Trophoblast cell (in vitro differentiated cells and primary cell): ENCODE results near the gene TMEM52.

Experiments
- DNase-seq, 2 donors: peaks; one replicate each; pipeline ENCODE4 v3.0.0-alpha.2; 2016
- H2AFZ ChIP-seq: 2 replicates; pipeline ENCODE4 v1.6.1; 2013; ENCODE audit warnings: low read length, moderate library complexity, mild to moderate bottlenecking; ENCODE audit not compliant: insufficient read depth, poor library complexity
- H2AK5ac ChIP-seq: 2 replicates; pipeline ENCODE4 v1.6.1; 2013; ENCODE audit warnings: mild to moderate bottlenecking, low read length
- H2BK120ac ChIP-seq: 2 replicates; pipeline ENCODE4 v1.6.1; 2013; ENCODE audit warnings: low read length, mild to moderate bottlenecking, moderate library complexity; ENCODE audit not compliant: insufficient read depth, poor library complexity
- H2BK12ac ChIP-seq: 2 replicates; pipeline ENCODE4 v1.6.1; 2013; ENCODE audit warnings: mild to moderate bottlenecking, low read length, moderate library complexity
- H2BK5ac ChIP-seq: 2 replicates; pipeline ENCODE4 v1.6.1; 2013; ENCODE audit warnings: low read length, low read depth, moderate library complexity, mild to moderate bottlenecking; ENCODE audit not compliant: poor library complexity
- H3K14ac ChIP-seq: 2 replicates; pipeline ENCODE4 v1.6.1; 2013; ENCODE audit warnings: mild to moderate bottlenecking, low read length
- H3K18ac ChIP-seq: 2 replicates; pipeline ENCODE4 v1.6.1; 2013; ENCODE audit warnings: mild to moderate bottlenecking, low read length
- H3K23ac ChIP-seq: 2 replicates; pipeline ENCODE4 v1.6.1; 2013; ENCODE audit warnings: low read length
- H3K27ac ChIP-seq: 2 replicates; pipeline ENCODE4 v1.5.1; 2013; ENCODE audit warnings: low read depth, mild to moderate bottlenecking, inconsistent platforms, low read length, moderate library complexity
- H3K27me3 ChIP-seq: 2 replicates; pipeline ENCODE4 v1.6.1; 2013; ENCODE audit warnings: inconsistent platforms, mild to moderate bottlenecking, low read length, moderate library complexity; ENCODE audit not compliant: insufficient read depth
- H3K36me3 ChIP-seq, 2 experiments: 1 replicate in 1 of 2; 2 replicates in 1 of 2; pipeline ENCODE4 v1.6.1; 2013; ENCODE audit warnings: low read length in 2 of 2, mild to moderate bottlenecking in 2 of 2, moderate library complexity in 1 of 2; ENCODE audit not compliant: insufficient read depth in 2 of 2, control insufficient read depth in 1 of 2
- H3K4ac ChIP-seq: 2 replicates; pipeline ENCODE4 v1.6.1; 2013; ENCODE audit warnings: low read depth, mild to moderate bottlenecking, low read length, moderate library complexity
- H3K4me1 ChIP-seq, 2 experiments: 1 replicate in 1 of 2; 2 replicates in 1 of 2; pipeline ENCODE4 v1.6.1; 2013; ENCODE audit warnings: low read length in 2 of 2, mild to moderate bottlenecking in 2 of 2, moderate library complexity in 1 of 2; ENCODE audit not compliant: insufficient read depth in 2 of 2, control insufficient read depth in 1 of 2
- H3K4me2 ChIP-seq: 2 replicates; pipeline ENCODE4 v1.6.1; 2013; ENCODE audit warnings: inconsistent platforms, mild to moderate bottlenecking, low read length, moderate library complexity
- H3K4me3 ChIP-seq: 2 replicates; pipeline ENCODE4 v1.5.1; 2013; ENCODE audit warnings: mild to moderate bottlenecking, low read depth, low read length, inconsistent platforms
- H3K79me1 ChIP-seq: one replicate; pipeline ENCODE4 v1.6.1; 2013; ENCODE audit warnings: low read length
- H3K79me2 ChIP-seq: 2 replicates; pipeline ENCODE4 v1.6.1; 2013; ENCODE audit warnings: low read length, mild to moderate bottlenecking; ENCODE audit not compliant: control insufficient read depth, insufficient read depth, poor library complexity
- H3K9ac ChIP-seq: 2 replicates; pipeline ENCODE4 v1.6.1; 2013; ENCODE audit warnings: mild to moderate bottlenecking, low read length
- H3K9me3 ChIP-seq: 2 replicates; pipeline ENCODE4 v1.6.1; 2013; ENCODE audit warnings: low read depth, mild to moderate bottlenecking, control low read depth, inconsistent platforms, low read length; ENCODE audit not compliant: insufficient read depth
- H4K12ac ChIP-seq: 2 replicates; pipeline ENCODE4 v1.6.1; 2013; ENCODE audit warnings: low read depth, mild to moderate bottlenecking, low read length, moderate library complexity
- H4K8ac ChIP-seq: 2 replicates; pipeline ENCODE4 v1.6.1; 2013; ENCODE audit warnings: low read depth, mild to moderate bottlenecking, low read length, moderate library complexity
- H4K91ac ChIP-seq: one replicate; pipeline ENCODE4 v1.6.1; 2013; ENCODE audit warnings: low read depth, mild to moderate bottlenecking, low read length, moderate library complexity
- WGBS: extraction: QIAGEN DNeasy Blood & Tissue Kit; methylation state at CpG from one replicate; pipeline ENCODE4 v1.1.7; 2013; ENCODE audit warnings: missing lambda C conversion rate; ENCODE audit not compliant: insufficient read length, insufficient coverage; ENCODE audit errors: extremely low coverage; 5-methylcytosine and 5-hydroxymethylcytosine counted together

TMEM52 gene

GRCh38 chr1:1916851-1917251 is 2.2 kb downstream of the TMEM52 start:
- H3K9me3 ChIP-seq: peaks cover 10% of the 10 kb centered on the region
- H3K18ac ChIP-seq: no peak overlapping the region
- no peak overlapping the region for H3K4me3 ChIP-seq
- DNase-seq: no peak
- no peak overlapping the region for H3K4ac ChIP-seq
- peaks cover 3% of the 10 kb centered on the region for H3K79me1 ChIP-seq
- H4K12ac ChIP-seq: no peak overlapping the region
- H4K91ac ChIP-seq: no peak overlapping the region
- H2BK12ac ChIP-seq: no peak overlapping the region
- no peaks in the 10 kb centered on the region for H3K36me3 ChIP-seq
- no CpG with 5 or more reads among the region's 19 CpGs for WGBS
- no peak overlapping the region for H3K4me2 ChIP-seq
- H3K27me3 ChIP-seq: no peaks in the 10 kb centered on the region
- H2AFZ ChIP-seq: no peak overlapping the region
- H3K14ac ChIP-seq: no peak overlapping the region
- no peak overlapping the region for H2AK5ac ChIP-seq
- no peak overlapping the region for H3K9ac ChIP-seq
- no peak overlapping the region for H3K23ac ChIP-seq
- H4K8ac ChIP-seq: no peak overlapping the region
- H2BK120ac ChIP-seq: no peak overlapping the region
- no peak overlapping the region for H3K27ac ChIP-seq
- H3K4me1 ChIP-seq: peaks cover 15 to 19% of the 10 kb centered on the region in 2 experiments
- H3K79me2 ChIP-seq: no peaks in the 10 kb centered on the region
- H2BK5ac ChIP-seq: no peak overlapping the region

- no peaks in the 10 kb centered on the region for H3K79me2 ChIP-seq
- H4K91ac ChIP-seq: no peak overlapping the region
- no peak overlapping the region for H4K8ac ChIP-seq
- DNase-seq: no peak
- H3K23ac ChIP-seq: no peak overlapping the region
- no peak overlapping the region for H2BK12ac ChIP-seq
- H3K36me3 ChIP-seq: no peaks in the 10 kb centered on the region
- peaks cover 10% of the 10 kb centered on the region for H3K9me3 ChIP-seq
- peaks cover 15 to 19% of the 10 kb centered on the region in 2 experiments for H3K4me1 ChIP-seq
- no peak overlapping the region for H3K18ac ChIP-seq
- no peak overlapping the region for H2BK120ac ChIP-seq
- no CpG with 5 or more reads among the region's 23 CpGs for WGBS
- no peak overlapping the region for H2AK5ac ChIP-seq
- H3K4me3 ChIP-seq: no peak overlapping the region
- H3K14ac ChIP-seq: no peak overlapping the region
- H3K4ac ChIP-seq: no peak overlapping the region
- H3K27ac ChIP-seq: no peak overlapping the region
- peaks cover 3% of the 10 kb centered on the region for H3K79me1 ChIP-seq
- H4K12ac ChIP-seq: no peak overlapping the region
- H2AFZ ChIP-seq: no peak overlapping the region
- no peak overlapping the region for H2BK5ac ChIP-seq
- no peaks in the 10 kb centered on the region for H3K27me3 ChIP-seq
- no peak overlapping the region for H3K9ac ChIP-seq
- no peak overlapping the region for H3K4me2 ChIP-seq
These were observed 2.9 kb downstream of the TMEM52 start for GRCh38 chr1:1915911-1916840.

GRCh38 chr1:1914971-1915692 is 3.9 kb downstream of the TMEM52 start, which contains the start of gene CALML6:
CALML6 (plus strand) TSS chr1:1915260; CDS start chr1:1915281, 21 bp downstream.
- Histone ChIP-seq H3K9ac (no peak within 1 kb of the TSS), H3K4me3 (no peak within 1 kb of the TSS), H4K91ac (no peak within 1 kb of the TSS), H3K14ac (no peak within 1 kb of the TSS), H4K12ac (no peak within 1 kb of the TSS), H3K27me3 (no peaks in the 10 kb centered on the region), H2BK5ac (no peak within 1 kb of the TSS), H4K8ac (no peak within 1 kb of the TSS), H3K4me1 (peaks cover 15 to 19% of the 10 kb centered on the region in 2 experiments), H3K23ac (no peak within 1 kb of the TSS), H2AK5ac (no peak within 1 kb of the TSS), H3K4me2 (no peak within 1 kb of the TSS), H3K4ac (no peak within 1 kb of the TSS), H3K9me3 (peaks cover 7% of the 10 kb centered on the region), H2AFZ (no peak within 1 kb of the TSS), H2BK12ac (no peak within 1 kb of the TSS), H3K18ac (no peak within 1 kb of the TSS), H3K79me2 (no peaks in the 10 kb centered on the region), H3K36me3 (no peaks in the 10 kb centered on the region), H3K79me1 (peaks cover 3% of the 10 kb centered on the region), H2BK120ac (no peak within 1 kb of the TSS), H3K27ac (no peak within 1 kb of the TSS)
- no peak for DNase-seq
- WGBS: no CpG with 5 or more reads among the region's 15 CpGs

GRCh38 chr1:1914101-1914970 is 4.7 kb downstream of the TMEM52 start:
- Histone ChIP-seq H4K8ac (no peak overlapping the region), H3K14ac (no peak overlapping the region), H4K12ac (no peak overlapping the region), H3K23ac (no peak overlapping the region), H3K18ac (no peak overlapping the region), H3K36me3 (no peaks in the 10 kb centered on the region), H3K79me1 (peaks cover 3% of the 10 kb centered on the region), H3K9ac (no peak overlapping the region), H2AK5ac (no peak overlapping the region), H2AFZ (no peak overlapping the region), H2BK120ac (no peak overlapping the region), H3K4me1 (peaks cover 13 to 17% of the 10 kb centered on the region in 2 experiments), H3K4me3 (no peak overlapping the region), H3K4me2 (no peak overlapping the region), H4K91ac (no peak overlapping the region), H3K4ac (no peak overlapping the region), H3K79me2 (peaks cover 2% of the 10 kb centered on the region), H3K9me3 (peaks cover 3% of the 10 kb centered on the region), H3K27me3 (no peaks in the 10 kb centered on the region), H2BK5ac (no peak overlapping the region), H2BK12ac (no peak overlapping the region), H3K27ac (no peak overlapping the region)
- no CpG with 5 or more reads among the region's 20 CpGs for WGBS
- DNase-seq: no peak
